GM08714 (cell line): ENCODE data around the gene DDX1.

ENCODE experiments used
- H3K4me3 ChIP-seq: fragments of 200-500 bp; sonication (Bioruptor generic); 2 replicates; pipeline ENCODE4 v1.5.1; 2014; ENCODE audit warnings: mild to moderate bottlenecking, low read length, inconsistent platforms
- ZNF274 ChIP-seq: IDR thresholded peaks from 2 replicates; pipeline ENCODE4 v1.6.1; 2012; ENCODE audit warnings: mild to moderate bottlenecking, low read depth, low read length

The DDX1 gene

GRCh38 chr2:15622214-15622613 lies 30.5 kb downstream of the DDX1 start:
- TF ChIP-seq ZNF274, result no peak
- H3K4me3 ChIP-seq, result no peak overlapping the region

GRCh38 chr2:15622614-15623480 lies 31.2 kb downstream of the DDX1 start:
- no peak for TF ChIP-seq ZNF274
- no peak overlapping the region for H3K4me3 ChIP-seq

- H3K4me3 ChIP-seq, result no peak overlapping the region
- no peak for TF ChIP-seq ZNF274
Observed at GRCh38 chr2:15623481-15623796, 31.8 kb downstream of the DDX1 start.

- no peak for TF ChIP-seq ZNF274
- no peak overlapping the region for H3K4me3 ChIP-seq
Observed at GRCh38 chr2:15623898-15624541, 32.4 kb downstream of the DDX1 start.

GRCh38 chr2:15624903-15625302 lies 33.2 kb downstream of the DDX1 start:
- TF ChIP-seq ZNF274, result no peak
- no peak overlapping the region for H3K4me3 ChIP-seq

GRCh38 chr2:15625344-15626036 lies 33.8 kb downstream of the DDX1 start:
- no peak overlapping the region for H3K4me3 ChIP-seq
- no peak for TF ChIP-seq ZNF274

GRCh38 chr2:15626126-15626525 lies 34.5 kb downstream of the DDX1 start:
- H3K4me3 ChIP-seq, result no peak overlapping the region
- no peak for TF ChIP-seq ZNF274

- H3K4me3 ChIP-seq, result no peak overlapping the region
- TF ChIP-seq ZNF274, result no peak
Observed at GRCh38 chr2:15626967-15627366, 35.3 kb downstream of the DDX1 start.

- TF ChIP-seq ZNF274, result no peak
Observed at GRCh38 chr2:15627817-15628684, 36.4 kb downstream of the DDX1 start.

GRCh38 chr2:15628899-15629855 lies 37.5 kb downstream of the DDX1 start:
- TF ChIP-seq ZNF274, result no peak

More at GRCh38 chr2:15627817-15628684, 36.4 kb downstream of the DDX1 start:
- no peak overlapping the region for H3K4me3 ChIP-seq

GRCh38 chr2:15630121-15630977 lies 38.7 kb downstream of the DDX1 start:
- TF ChIP-seq ZNF274, result no peak
- no peak overlapping the region for H3K4me3 ChIP-seq

More at GRCh38 chr2:15628899-15629855, 37.5 kb downstream of the DDX1 start:
- H3K4me3 ChIP-seq, result no peak overlapping the region
